Adipocyte (in vitro differentiated cells): Measurements from ENCODE around the gene CLCNKA.

Experiments used
- DNase-seq: peaks from one replicate; pipeline ENCODE4 v3.0.0-alpha.2; 2015; ENCODE audit warnings: low read depth
- H3K27me3 ChIP-seq: replicated peaks from 2 replicates; pipeline ENCODE4 v1.7.0; 2013; ENCODE audit warnings: mild to moderate bottlenecking, low read length, moderate library complexity; ENCODE audit not compliant: control insufficient read depth, insufficient read depth
- H3K36me3 ChIP-seq: 2 replicates; pipeline ENCODE4 v1.7.0; 2013; ENCODE audit warnings: low read length, mild to moderate bottlenecking, moderate library complexity; ENCODE audit not compliant: control insufficient read depth, insufficient read depth, severe bottlenecking
- H3K4me1 ChIP-seq: 2 replicates; pipeline ENCODE4 v1.7.0; 2013; ENCODE audit warnings: mild to moderate bottlenecking, low read length, moderate library complexity; ENCODE audit not compliant: control insufficient read depth, insufficient read depth
- H3K4me3 ChIP-seq: 2 replicates; pipeline ENCODE4 v1.7.0; 2013; ENCODE audit warnings: mild to moderate bottlenecking, low read length, moderate library complexity
- H3K9ac ChIP-seq: 2 replicates; pipeline ENCODE4 v1.7.0; 2013; ENCODE audit warnings: mild to moderate bottlenecking, low read length, moderate library complexity
- H3K9me3 ChIP-seq: 2 replicates; pipeline ENCODE4 v1.7.0; 2013; ENCODE audit warnings: mild to moderate bottlenecking, low read length, moderate library complexity; ENCODE audit not compliant: control insufficient read depth

The CLCNKA gene

GRCh38 chr1:16068356-16069270 lies 46.8 kb downstream of the CLCNKA start:
- Histone ChIP-seq H3K9ac (no peak overlapping the region), H3K4me1 (peaks cover 5% of the 10 kb centered on the region), H3K27me3 (peaks cover 13% of the 10 kb centered on the region), H3K36me3 (no peaks in the 10 kb centered on the region), H3K9me3 (no peaks in the 10 kb centered on the region), H3K4me3 (no peak overlapping the region)
- peak; percentile 64 for DNase-seq

GRCh38 chr1:16070640-16071355 lies 49.0 kb downstream of the CLCNKA start:
- Histone ChIP-seq H3K9ac (no peak overlapping the region), H3K27me3 (peaks cover 3% of the 10 kb centered on the region), H3K4me3 (no peak overlapping the region), H3K4me1 (peaks cover 17% of the 10 kb centered on the region), H3K36me3 (no peaks in the 10 kb centered on the region), H3K9me3 (no peaks in the 10 kb centered on the region)
- DNase-seq: no peak

- no peaks in the 10 kb centered on the region for H3K9me3 ChIP-seq
- peaks cover 25% of the 10 kb centered on the region for H3K4me1 ChIP-seq
- no peak overlapping the region for H3K4me3 ChIP-seq
- H3K9ac ChIP-seq: no peak overlapping the region
- DNase-seq: no peak
- H3K27me3 ChIP-seq: peaks cover 3% of the 10 kb centered on the region
- H3K36me3 ChIP-seq: no peaks in the 10 kb centered on the region
Observed at GRCh38 chr1:16071614-16072013, 49.8 kb downstream of the CLCNKA start.

GRCh38 chr1:16072095-16072494 lies 50.3 kb downstream of the CLCNKA start:
- Histone ChIP-seq H3K36me3 (no peaks in the 10 kb centered on the region), H3K4me3 (no peak overlapping the region), H3K4me1 (peaks cover 26% of the 10 kb centered on the region), H3K9me3 (no peaks in the 10 kb centered on the region), H3K27me3 (peaks cover 3% of the 10 kb centered on the region), H3K9ac (no peak overlapping the region)
- DNase-seq: no peak

GRCh38 chr1:16072616-16073484 lies 51.0 kb downstream of the CLCNKA start:
- no peaks in the 10 kb centered on the region for H3K9me3 ChIP-seq
- no peak overlapping the region for H3K4me3 ChIP-seq
- peaks cover 3% of the 10 kb centered on the region for H3K27me3 ChIP-seq
- H3K9ac ChIP-seq: no peak overlapping the region
- peaks cover 26% of the 10 kb centered on the region for H3K4me1 ChIP-seq
- no peaks in the 10 kb centered on the region for H3K36me3 ChIP-seq
- DNase-seq: peak; percentile 30

- Histone ChIP-seq H3K36me3 (no peaks in the 10 kb centered on the region), H3K9ac (no peak within 1 kb of the TSS), H3K27me3 (peaks cover 3% of the 10 kb centered on the region), H3K4me1 (peaks cover 21% of the 10 kb centered on the region), H3K9me3 (no peaks in the 10 kb centered on the region), H3K4me3 (no peak within 1 kb of the TSS)
- DNase-seq: peak; percentile 71
Observed at GRCh38 chr1:16073490-16074119, 51.8 kb downstream of the CLCNKA start, which contains the start of gene FAM131C. Gene FAM131C (minus strand): TSS chr1:16073651. CDS start chr1:16073442, 209 bp downstream.

- H3K27me3 ChIP-seq: peaks cover 3% of the 10 kb centered on the region
- H3K9ac ChIP-seq: no peak overlapping the region
- peaks cover 24% of the 10 kb centered on the region for H3K4me1 ChIP-seq
- no peaks in the 10 kb centered on the region for H3K9me3 ChIP-seq
- no peaks in the 10 kb centered on the region for H3K36me3 ChIP-seq
- H3K4me3 ChIP-seq: no peak overlapping the region
- DNase-seq: no peak
Observed at GRCh38 chr1:16074217-16074616, 52.4 kb downstream of the CLCNKA start.

GRCh38 chr1:16075337-16076030 lies 53.6 kb downstream of the CLCNKA start:
- Histone ChIP-seq H3K4me1 (peaks cover 25% of the 10 kb centered on the region), H3K9ac (no peak overlapping the region), H3K4me3 (no peak overlapping the region), H3K36me3 (no peaks in the 10 kb centered on the region), H3K27me3 (peaks cover 3% of the 10 kb centered on the region), H3K9me3 (no peaks in the 10 kb centered on the region)
- DNase-seq: peak; percentile 66

GRCh38 chr1:16076031-16076864 lies 54.4 kb downstream of the CLCNKA start:
- peaks cover 3% of the 10 kb centered on the region for H3K27me3 ChIP-seq
- H3K9me3 ChIP-seq: no peaks in the 10 kb centered on the region
- DNase-seq: peak; percentile 69
- peaks cover 25% of the 10 kb centered on the region for H3K4me1 ChIP-seq
- no peaks in the 10 kb centered on the region for H3K36me3 ChIP-seq
- H3K9ac ChIP-seq: no peak overlapping the region
- no peak overlapping the region for H3K4me3 ChIP-seq
